ENCODE data around the gene CCT4.
"Not testable (repeated sequence)": the region's sequence is repeated elsewhere in the genome, so short reads cannot be mapped to it uniquely, and the experiment has no call there.

The CCT4 gene

GRCh38 chr2:61909116-61909515 lies 20.7 kb upstream of the CCT4 start:
- Histone ChIP-seq H3K4me1 (ENCODE audit: control insufficient read depth, insufficient read depth, low read length) (no peaks in the 10 kb centered on the region), H3K27me3 (ENCODE audit: control insufficient read depth, insufficient read depth, low read length) (no peaks in the 10 kb centered on the region), H3K36me3 (ENCODE audit: control insufficient read depth, insufficient read depth, low read length) (no peaks in the 10 kb centered on the region), H3K9ac (ENCODE audit: low read length) (no peak overlapping the region), H3K27ac (ENCODE audit: low read depth, low read length) (no peak overlapping the region), H3K4me3 (ENCODE audit: low read length) (no peak overlapping the region)

- H3K4me1 ChIP-seq (ENCODE audit: control insufficient read depth, insufficient read depth, low read length), result no peaks in the 10 kb centered on the region
- no peaks in the 10 kb centered on the region for H3K36me3 ChIP-seq (ENCODE audit: control insufficient read depth, insufficient read depth, low read length)
- H3K4me3 ChIP-seq (ENCODE audit: low read length), result peak overlapping the region; percentile 98
- peak overlapping the region; percentile 91 for H3K9ac ChIP-seq (ENCODE audit: low read length)
- H3K27ac ChIP-seq (ENCODE audit: low read depth, low read length), result no peak overlapping the region
- no peaks in the 10 kb centered on the region for H3K27me3 ChIP-seq (ENCODE audit: control insufficient read depth, insufficient read depth, low read length)
Observed at GRCh38 chr2:61906186-61906470, 17.7 kb upstream of the CCT4 start.

GRCh38 chr2:61905372-61906185 lies 17.1 kb upstream of the CCT4 start, which contains the start of gene COMMD1:
Gene COMMD1 (plus strand): TSS chr2:61905674. CDS start chr2:61905679, 5 bp downstream.
- Histone ChIP-seq H3K27me3 (ENCODE audit: control insufficient read depth, insufficient read depth, low read length) (no peaks in the 10 kb centered on the region), H3K36me3 (ENCODE audit: control insufficient read depth, insufficient read depth, low read length) (no peaks in the 10 kb centered on the region), H3K9ac (ENCODE audit: low read length) (peak within 1 kb of the TSS; percentile 91), H3K4me3 (ENCODE audit: low read length) (peak within 1 kb of the TSS; percentile 98), H3K27ac (ENCODE audit: low read depth, low read length) (peak within 1 kb of the TSS; percentile 65), H3K4me1 (ENCODE audit: control insufficient read depth, insufficient read depth, low read length) (no peaks in the 10 kb centered on the region)

GRCh38 chr2:61900281-61900680 lies 11.8 kb upstream of the CCT4 start:
- H3K9ac ChIP-seq (ENCODE audit: low read length), result no peak overlapping the region
- no peaks in the 10 kb centered on the region for H3K36me3 ChIP-seq (ENCODE audit: control insufficient read depth, insufficient read depth, low read length)
- no peak overlapping the region for H3K4me3 ChIP-seq (ENCODE audit: low read length)
- no peak overlapping the region for H3K27ac ChIP-seq (ENCODE audit: low read depth, low read length)
- H3K4me1 ChIP-seq (ENCODE audit: control insufficient read depth, insufficient read depth, low read length), result no peaks in the 10 kb centered on the region
- H3K27me3 ChIP-seq (ENCODE audit: control insufficient read depth, insufficient read depth, low read length), result no peaks in the 10 kb centered on the region

GRCh38 chr2:61898810-61899209 lies 10.4 kb upstream of the CCT4 start:
- Histone ChIP-seq H3K27me3 (ENCODE audit: control insufficient read depth, insufficient read depth, low read length) (no peaks in the 10 kb centered on the region), H3K4me3 (ENCODE audit: low read length) (no peak overlapping the region), H3K36me3 (ENCODE audit: control insufficient read depth, insufficient read depth, low read length) (no peaks in the 10 kb centered on the region), H3K9ac (ENCODE audit: low read length) (no peak overlapping the region), H3K4me1 (ENCODE audit: control insufficient read depth, insufficient read depth, low read length) (no peaks in the 10 kb centered on the region), H3K27ac (ENCODE audit: low read depth, low read length) (no peak overlapping the region)

GRCh38 chr2:61887717-61888266 lies 664 bp downstream of the CCT4 start:
- peak overlapping the region; percentile 99 for H3K27ac ChIP-seq (ENCODE audit: low read depth, low read length)
- peaks cover 4% of the 10 kb centered on the region for H3K36me3 ChIP-seq (ENCODE audit: control insufficient read depth, insufficient read depth, low read length)
- H3K4me1 ChIP-seq (ENCODE audit: control insufficient read depth, insufficient read depth, low read length), result peaks cover 5% of the 10 kb centered on the region
- peak overlapping the region; percentile 92 for H3K9ac ChIP-seq (ENCODE audit: low read length)
- H3K27me3 ChIP-seq (ENCODE audit: control insufficient read depth, insufficient read depth, low read length), result no peaks in the 10 kb centered on the region
- peak overlapping the region; percentile 97 for H3K4me3 ChIP-seq (ENCODE audit: low read length)

- H3K36me3 ChIP-seq (ENCODE audit: control insufficient read depth, insufficient read depth, low read length), result peaks cover 6% of the 10 kb centered on the region
Observed at GRCh38 chr2:61885896-61886603, 2.4 kb downstream of the CCT4 start.

GRCh38 chr2:61882850-61883249 lies 5.6 kb downstream of the CCT4 start:
- Histone ChIP-seq H3K4me3 (ENCODE audit: low read length) (no peak overlapping the region), H3K27me3 (ENCODE audit: control insufficient read depth, insufficient read depth, low read length) (no peaks in the 10 kb centered on the region), H3K4me1 (ENCODE audit: control insufficient read depth, insufficient read depth, low read length) (peaks cover 5% of the 10 kb centered on the region), H3K9ac (ENCODE audit: low read length) (no peak overlapping the region), H3K36me3 (ENCODE audit: control insufficient read depth, insufficient read depth, low read length) (peaks cover 17% of the 10 kb centered on the region), H3K27ac (ENCODE audit: low read depth, low read length) (no peak overlapping the region)

More at GRCh38 chr2:61885896-61886603, 2.4 kb downstream of the CCT4 start:
- Histone ChIP-seq H3K27me3 (ENCODE audit: control insufficient read depth, insufficient read depth, low read length) (no peaks in the 10 kb centered on the region), H3K4me3 (ENCODE audit: low read length) (no peak overlapping the region), H3K4me1 (ENCODE audit: control insufficient read depth, insufficient read depth, low read length) (peaks cover 5% of the 10 kb centered on the region), H3K27ac (ENCODE audit: low read depth, low read length) (no peak overlapping the region), H3K9ac (ENCODE audit: low read length) (no peak overlapping the region)

- H3K4me3 ChIP-seq (ENCODE audit: low read length); H3K27me3 ChIP-seq (ENCODE audit: control insufficient read depth, insufficient read depth, low read length); H3K4me1 ChIP-seq (ENCODE audit: control insufficient read depth, insufficient read depth, low read length); H3K27ac ChIP-seq (ENCODE audit: low read depth, low read length); H3K9ac ChIP-seq (ENCODE audit: low read length): not testable (repeated sequence)
- H3K36me3 ChIP-seq (ENCODE audit: control insufficient read depth, insufficient read depth, low read length), result peaks cover 19% of the 10 kb centered on the region
Observed at GRCh38 chr2:61879351-61879750, 9.1 kb downstream of the CCT4 start.

- Histone ChIP-seq H3K36me3 (ENCODE audit: control insufficient read depth, insufficient read depth, low read length) (peaks cover 22% of the 10 kb centered on the region), H3K4me1 (ENCODE audit: control insufficient read depth, insufficient read depth, low read length) (no peaks in the 10 kb centered on the region), H3K4me3 (ENCODE audit: low read length) (no peak overlapping the region), H3K27me3 (ENCODE audit: control insufficient read depth, insufficient read depth, low read length) (no peaks in the 10 kb centered on the region), H3K9ac (ENCODE audit: low read length) (no peak overlapping the region), H3K27ac (ENCODE audit: low read depth, low read length) (no peak overlapping the region)
Observed at GRCh38 chr2:61878761-61879160, 9.7 kb downstream of the CCT4 start.

- Histone ChIP-seq H3K27ac (ENCODE audit: low read depth, low read length) (no peak overlapping the region), H3K9ac (ENCODE audit: low read length) (no peak overlapping the region), H3K27me3 (ENCODE audit: control insufficient read depth, insufficient read depth, low read length) (no peaks in the 10 kb centered on the region), H3K4me1 (ENCODE audit: control insufficient read depth, insufficient read depth, low read length) (no peaks in the 10 kb centered on the region), H3K4me3 (ENCODE audit: low read length) (no peak overlapping the region), H3K36me3 (ENCODE audit: control insufficient read depth, insufficient read depth, low read length) (peaks cover 20% of the 10 kb centered on the region)
Observed at GRCh38 chr2:61877571-61878245, 10.7 kb downstream of the CCT4 start.

GRCh38 chr2:61876400-61876799 lies 12.1 kb downstream of the CCT4 start:
- Histone ChIP-seq H3K4me1 (ENCODE audit: control insufficient read depth, insufficient read depth, low read length) (no peaks in the 10 kb centered on the region), H3K9ac (ENCODE audit: low read length) (no peak overlapping the region), H3K27ac (ENCODE audit: low read depth, low read length) (no peak overlapping the region), H3K4me3 (ENCODE audit: low read length) (no peak overlapping the region), H3K27me3 (ENCODE audit: control insufficient read depth, insufficient read depth, low read length) (no peaks in the 10 kb centered on the region), H3K36me3 (ENCODE audit: control insufficient read depth, insufficient read depth, low read length) (peaks cover 23% of the 10 kb centered on the region)

All from rectal smooth muscle tissue (tissue), 1 donor.